ENCODE results near the gene ASZ1.

ASZ1 gene

DNA sequence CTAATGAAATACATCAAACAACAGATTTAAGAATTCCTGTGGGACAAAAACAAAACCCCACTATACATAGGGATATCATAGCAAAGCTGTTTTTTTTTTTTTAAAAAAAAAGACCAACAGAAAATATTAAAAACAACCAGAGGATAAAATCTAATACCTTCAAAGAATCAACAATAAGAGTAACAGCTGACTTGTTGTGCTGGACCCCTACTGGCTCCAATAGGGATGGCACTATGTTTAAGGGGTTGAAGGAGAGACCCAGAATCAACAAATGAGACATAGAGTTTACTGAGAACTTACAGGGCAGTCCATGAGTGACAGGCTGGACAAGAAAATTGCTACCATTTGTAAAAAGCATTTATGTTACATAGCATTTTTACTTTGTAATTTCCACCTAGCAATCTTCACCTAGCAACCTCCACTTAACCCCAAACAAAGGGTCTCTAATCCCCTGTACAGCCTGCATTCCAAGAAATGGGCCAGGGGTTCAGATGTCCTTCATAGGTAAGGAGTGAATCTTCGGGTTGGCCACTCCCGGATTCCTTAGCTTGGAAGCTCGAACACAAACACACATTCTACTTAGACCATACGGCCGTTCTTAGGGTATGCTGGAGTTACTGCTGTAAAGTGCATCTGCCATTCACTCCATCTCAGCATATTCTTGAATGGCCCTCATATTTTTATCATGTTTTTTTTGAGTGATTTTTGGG lies 25.8 kb downstream of the ASZ1 start:
- DNase-seq: no peak

DNA sequence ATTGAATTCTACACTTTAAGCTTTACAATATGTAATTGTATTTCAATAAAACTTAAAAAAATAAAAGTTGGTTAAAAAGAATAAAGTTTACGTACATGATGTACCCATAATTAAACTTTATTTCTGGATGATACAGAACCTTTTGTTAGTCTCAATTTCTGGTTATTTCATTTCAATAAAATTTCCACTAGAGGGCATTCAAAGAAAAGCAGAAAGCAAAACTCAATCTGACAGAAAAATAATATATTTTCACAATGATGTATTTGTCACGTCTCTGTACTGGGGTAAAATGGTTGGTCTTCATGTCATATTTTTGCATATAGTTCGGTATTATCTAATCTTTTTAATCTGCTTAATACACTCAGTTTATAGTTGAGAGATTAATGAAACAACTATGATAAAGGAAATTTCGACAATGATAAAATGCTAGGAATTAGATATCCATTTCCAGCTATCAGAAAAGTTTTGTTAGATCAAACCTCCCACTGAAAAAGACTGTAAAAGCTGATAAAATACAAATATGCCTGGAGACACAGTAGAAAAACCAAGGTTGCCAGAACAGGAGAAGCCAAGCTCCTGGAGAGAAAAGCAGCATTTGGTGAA lies 27.4 kb downstream of the ASZ1 start:
- no peak for DNase-seq

DNA sequence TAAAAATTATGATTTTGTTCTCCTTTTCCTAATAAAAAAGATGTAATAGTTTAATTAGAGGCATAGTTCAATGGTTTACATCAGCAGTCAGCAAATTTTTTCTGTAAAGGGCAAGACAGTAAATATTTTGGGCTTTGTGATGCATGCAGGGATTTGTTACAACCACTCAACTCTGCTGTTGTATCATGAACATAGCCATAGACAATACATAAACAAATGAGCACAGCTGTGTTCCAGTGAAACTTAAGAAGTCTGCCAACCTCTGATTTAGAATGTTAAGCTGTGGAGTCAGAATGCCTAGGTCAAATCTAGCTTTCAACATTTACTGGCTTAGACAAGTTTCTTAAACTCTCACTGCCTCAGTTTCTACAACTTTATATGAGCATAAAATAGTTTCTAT lies 31.6 kb downstream of the ASZ1 start:
- DNase-seq: no peak

DNA sequence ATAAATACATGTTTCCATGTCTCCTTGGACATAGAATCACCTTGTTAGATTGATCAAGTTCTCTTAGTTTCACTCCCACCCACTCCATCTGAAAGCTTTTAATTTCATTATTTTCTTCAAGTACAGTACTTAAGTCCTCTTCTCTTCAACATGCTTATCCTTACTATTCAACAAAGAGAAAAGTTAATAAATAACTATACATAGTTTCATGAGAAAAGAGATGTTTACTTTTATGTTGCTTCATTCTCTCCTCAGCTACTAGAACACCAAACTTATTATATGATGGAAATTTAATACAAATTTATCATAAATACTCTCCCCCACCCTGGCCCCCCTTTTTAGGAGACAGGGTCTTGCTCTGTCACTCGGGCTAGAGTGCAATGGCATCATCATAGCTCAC lies 33.5 kb downstream of the ASZ1 start:
- no peak for DNase-seq

DNA sequence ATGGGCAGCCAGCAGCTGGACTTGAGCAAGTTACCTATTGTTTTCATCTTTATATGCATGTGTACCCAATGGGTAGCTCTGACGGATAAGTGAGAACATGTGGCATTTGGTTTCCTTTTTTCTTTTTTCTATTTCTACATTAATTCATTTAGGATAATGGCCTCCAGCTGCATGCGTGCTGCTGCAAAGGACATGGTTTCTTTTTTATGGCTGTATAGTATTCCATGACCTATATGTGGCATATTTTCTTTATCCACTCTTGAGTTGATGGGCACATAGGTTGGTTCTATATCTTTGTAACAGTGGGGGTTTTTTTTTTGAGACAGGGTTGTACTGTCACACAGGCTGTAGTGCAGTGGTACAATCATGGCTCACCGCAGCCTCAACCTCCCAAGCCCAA lies 37.4 kb downstream of the ASZ1 start:
- no peak for DNase-seq

DNA sequence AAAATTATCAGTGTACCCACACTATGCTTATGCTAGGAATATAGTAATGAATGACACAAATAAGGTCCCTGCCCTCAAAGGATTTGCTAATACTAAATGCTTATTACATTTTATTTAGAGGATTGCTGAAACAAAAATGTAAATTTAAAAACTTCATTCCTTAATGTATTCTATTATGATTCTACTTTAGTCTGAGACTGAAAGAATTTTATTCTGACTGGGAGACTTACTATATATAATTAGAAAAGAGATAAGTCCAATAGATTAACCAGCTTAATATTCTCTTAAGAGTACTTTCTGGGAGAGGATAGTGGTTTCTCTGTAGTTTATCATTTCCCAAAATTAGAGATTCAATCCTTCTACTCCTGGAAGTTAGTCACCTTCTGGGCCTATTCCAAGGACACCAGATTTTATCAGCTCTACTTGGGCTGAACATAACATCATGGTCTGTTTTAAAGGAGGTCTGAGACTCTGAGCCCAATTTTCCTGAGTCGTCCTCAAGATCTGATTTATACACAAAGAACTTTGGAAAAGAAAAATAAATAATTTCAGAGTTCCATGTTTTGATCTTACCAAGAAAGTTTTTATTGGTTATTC lies 41.1 kb downstream of the ASZ1 start:
- no peak for DNase-seq

DNA sequence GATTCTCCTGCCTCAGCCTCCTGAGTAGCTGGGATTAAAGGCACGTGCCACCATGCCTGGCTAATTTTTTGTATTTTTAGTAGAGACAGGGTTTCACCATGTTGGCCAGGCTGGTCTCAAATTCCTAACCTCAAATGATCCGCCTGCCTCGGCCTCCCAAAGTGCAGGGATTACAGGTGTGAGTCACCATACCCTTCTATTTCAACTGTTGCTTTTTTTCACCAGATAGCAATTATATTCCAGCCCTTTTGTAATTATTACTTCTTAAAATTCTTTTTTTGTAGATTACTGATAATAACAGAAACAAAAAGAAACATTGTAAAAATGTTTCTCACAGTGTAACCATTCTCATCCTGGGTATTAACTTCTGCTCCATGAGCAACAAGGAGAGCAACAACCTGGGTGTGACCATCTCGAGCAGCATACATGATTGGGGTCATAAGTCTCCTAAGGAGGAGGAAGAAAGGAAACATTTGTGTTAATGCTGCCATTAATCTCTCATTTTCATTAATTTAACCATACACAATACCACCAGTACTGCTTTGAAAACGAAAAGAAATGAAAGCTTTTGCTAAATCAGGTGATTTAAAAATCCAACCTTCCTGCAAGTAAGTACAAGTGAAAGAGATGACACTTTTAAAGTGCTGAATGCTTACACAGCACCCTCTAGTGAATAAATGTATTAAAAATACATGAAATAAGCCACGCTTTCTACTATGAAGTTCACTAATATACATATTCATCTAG lies 41.8 kb downstream of the ASZ1 start:
- no peak for DNase-seq

DNA sequence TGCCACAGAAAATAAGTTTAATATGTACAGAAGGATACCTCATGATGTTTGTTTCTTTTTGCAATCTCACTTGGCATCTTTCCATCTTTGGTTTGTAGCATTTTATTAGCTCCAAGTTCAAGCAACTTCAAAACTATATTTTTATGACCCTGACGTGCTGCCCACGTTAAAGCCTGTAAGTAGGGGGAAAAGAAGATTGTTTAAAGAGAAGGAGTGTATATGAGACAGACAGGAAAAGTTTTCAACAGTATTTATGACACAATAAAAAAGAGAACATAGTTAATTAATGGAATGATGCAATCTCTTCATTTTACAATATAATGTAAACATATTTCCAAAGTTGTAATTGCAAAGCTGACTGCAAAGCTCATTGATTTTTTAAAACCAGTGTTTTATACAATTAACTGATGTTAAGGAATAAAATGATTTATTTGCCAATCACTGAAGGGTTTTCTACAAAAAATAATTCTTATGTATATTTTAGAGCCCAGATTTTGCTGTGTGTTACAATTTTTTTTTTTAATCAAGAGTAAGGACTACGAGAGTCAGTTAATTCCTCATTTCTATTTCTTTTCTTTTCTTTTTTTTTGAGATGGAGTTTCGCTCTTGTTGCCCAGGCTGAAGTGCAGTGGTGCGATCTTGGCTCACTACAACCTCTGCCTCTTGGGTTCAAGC lies 42.5 kb downstream of the ASZ1 start:
- DNase-seq: no peak

DNA sequence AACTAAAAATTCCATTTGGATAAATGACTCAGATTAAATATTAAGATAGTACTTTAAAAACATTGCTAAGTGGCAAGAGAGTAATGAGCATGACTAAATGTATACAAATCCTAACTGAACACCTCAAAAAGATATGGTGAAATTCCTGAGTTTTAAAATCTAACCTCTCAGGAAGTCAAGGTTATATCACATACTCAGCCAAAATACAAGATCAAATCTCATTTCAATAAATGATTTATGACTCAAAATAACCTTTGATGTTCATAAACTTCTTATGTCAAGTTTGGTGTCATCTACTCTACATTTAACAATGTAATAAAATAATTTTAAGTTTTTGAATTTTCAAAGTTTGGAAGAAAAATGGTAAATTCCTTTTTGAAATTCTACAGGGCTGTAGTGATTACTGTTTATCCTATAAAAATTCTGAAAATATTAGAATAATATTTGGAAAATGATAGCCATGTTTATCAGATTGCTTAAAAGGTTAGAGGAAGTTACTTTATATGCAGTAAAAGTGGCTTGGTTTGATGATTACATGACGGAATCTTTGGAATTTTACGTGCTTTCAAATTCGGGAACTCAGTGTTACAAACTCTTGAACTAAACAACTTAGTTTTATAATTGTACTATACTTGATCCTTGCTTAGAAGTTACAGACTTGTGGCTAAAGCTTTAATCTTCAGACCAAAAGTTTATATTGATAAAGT lies 43.7 kb downstream of the ASZ1 start:
- no peak for DNase-seq

DNA sequence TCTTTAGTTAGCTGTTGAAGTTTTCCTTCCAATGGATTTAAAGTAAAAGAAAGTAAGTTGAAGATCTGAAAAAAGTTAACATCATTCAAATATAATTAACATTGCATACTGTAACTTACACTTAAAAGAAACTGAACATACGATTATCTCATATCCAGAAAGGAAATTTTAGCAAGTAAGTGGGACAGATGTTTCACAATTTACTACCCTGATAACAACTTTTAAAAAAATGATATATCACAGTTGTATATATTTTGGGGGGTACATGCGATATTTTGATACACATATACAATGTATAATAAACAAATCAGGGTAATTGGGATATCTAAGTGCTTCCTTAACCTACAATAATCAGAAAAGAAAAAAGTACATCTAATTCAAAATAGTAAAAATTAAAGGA lies 44.2 kb downstream of the ASZ1 start:
- DNase-seq: no peak

DNA sequence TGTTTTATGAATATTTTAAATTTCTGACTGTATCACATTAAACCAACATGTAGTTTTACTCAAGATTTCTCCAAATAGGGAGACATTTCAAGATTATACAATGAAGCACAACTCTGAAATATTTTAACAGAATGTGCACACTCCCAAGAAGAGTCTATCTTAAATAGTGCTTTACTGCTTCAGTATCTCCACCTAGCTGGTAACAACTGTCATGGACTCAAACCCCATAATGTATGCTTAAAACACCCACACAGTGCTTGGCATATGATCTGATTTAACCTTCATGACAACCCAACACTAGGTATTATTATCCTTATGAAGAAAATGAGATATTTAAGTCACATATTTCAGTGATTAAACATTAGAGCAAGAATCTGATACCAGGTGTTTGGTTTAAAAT lies 45.9 kb downstream of the ASZ1 start:
- no peak for DNase-seq

DNA sequence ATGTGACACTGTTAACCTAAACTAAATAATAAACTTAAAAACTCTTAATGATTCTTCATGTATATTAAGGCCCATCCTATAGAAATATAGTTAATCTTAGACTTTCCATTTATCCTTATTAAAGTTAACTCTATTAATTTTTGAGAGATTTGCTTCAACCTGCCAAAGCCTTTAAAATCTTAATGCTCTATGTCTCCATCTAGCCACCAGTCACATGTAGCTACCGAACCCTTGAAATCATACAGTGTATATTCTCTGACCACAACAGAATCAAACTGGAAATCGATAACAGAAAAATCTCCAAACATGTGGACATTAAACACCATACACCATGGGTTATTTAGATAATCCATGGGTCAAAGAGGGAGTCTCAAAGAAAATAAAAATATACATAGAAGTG lies 51.9 kb downstream of the ASZ1 start:
- DNase-seq: no peak

DNA sequence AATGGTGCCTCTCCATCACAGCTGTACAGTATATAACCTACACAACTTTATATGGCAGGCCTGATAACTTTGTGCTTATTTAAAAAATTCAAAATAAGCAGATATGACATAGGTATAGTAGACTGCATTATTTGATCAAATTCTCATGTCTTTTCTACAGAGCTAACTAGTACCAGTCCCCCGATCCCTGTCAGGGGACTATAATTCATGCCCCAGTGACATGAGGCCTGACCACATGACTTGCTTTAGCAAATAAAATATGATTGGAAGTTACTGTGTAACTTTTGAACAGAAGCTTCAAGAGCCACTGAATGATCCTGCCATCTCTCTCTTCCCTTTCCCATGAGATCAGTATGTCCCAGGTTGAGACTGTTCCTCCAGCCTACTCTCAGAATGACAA lies 55.2 kb downstream of the ASZ1 start:
- DNase-seq: no peak

DNA sequence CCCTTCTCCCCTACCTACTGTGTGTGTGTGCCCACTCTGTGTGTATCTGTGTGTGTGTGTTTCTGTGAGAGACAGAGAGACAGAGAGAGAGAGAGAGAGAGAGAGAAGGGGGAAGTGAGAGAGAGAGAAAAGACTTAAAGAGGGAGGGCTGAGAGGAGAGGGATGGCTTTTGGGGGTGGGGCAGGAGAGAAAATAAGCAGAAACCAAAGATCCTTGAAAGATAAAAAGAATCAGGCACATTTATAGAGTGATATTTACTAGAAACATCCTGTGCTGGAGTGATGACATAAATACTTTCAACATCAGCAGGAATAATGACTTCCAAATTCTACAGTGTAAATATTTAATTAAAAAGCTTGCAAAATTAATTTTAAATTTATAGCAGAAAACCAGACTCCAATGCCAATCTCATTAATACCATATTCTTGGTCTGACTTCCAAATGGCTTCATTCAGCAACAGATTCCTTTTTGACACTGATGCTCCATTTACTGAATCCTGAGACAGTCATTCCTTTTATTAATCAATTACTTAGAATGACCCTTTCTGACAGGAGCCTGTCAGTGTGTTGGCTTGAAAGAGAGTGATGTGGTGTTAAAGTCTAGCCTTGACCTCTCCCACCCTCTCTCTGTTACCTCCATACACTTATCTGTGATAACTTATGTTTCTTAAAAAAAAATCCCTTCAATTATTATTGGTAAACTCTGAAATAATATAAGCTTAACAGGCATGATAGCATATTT lies 62.8 kb downstream of the ASZ1 start:
- DNase-seq: no peak

DNA sequence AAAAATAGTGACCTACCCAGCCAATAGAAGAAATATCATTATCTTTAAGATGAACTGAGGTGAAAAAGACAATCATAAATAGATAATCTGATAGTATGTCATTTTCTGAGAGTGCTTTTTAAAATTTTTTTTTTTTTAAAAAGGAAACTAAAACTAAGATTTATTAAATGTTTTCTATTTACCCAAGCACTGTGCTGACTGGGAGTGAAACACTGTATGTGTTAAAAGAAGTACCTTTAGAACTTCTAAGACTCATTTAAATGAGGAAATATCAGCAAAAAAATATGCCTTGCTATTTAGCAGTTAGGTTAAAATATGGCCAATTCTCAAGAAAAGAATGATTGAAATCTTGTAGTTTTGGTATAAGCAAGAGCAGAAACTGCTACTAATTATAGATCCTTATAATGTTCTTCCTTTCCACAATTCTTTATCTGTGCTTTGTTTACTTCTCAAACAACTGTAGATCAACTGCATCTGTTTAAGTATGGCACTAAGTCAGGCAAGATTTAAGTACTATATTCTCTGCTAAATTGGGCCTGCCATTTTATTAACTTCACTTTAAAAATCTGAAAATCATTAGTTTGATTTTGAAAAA lies 64.9 kb downstream of the ASZ1 start:
- no peak for DNase-seq

DNA sequence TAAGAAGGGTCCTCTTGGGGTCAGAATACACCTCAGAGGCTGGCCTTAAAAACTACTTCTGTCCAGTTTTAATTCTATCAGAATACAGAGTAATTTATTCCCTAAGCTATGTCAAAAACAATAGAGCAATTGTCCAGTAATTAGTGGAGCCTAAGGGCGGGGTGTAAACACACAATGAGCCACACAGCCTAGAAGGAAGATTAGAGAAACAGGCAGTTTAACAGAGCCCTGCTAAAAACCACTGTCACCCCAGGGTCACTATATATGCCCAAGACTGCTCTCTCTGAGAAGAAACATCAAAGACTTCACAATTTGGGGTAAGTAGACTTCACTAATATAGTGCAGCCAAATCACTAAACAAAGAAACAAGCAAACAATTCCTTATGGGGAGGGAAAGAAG lies 77.3 kb downstream of the ASZ1 start:
- no peak for DNase-seq

DNA sequence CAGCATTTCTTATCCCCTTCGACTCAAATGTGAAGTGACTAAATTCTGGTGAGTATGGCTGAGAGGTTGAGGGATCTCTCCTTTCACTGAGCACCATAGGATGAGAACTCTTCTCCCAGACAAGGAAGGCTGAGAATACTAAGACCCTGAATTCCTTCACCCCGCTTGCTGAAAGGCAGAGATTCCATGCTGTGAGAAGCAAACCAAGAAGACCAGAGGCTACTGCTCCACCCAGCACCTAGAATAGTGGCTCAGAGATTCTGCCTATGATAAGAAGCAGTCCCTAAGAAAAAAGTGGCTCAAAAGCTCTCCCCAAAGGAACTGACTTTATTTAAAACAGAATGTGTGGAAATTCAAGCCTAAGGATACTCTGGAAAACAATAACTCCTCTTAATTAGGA lies 77.7 kb downstream of the ASZ1 start:
- no peak for DNase-seq

DNA sequence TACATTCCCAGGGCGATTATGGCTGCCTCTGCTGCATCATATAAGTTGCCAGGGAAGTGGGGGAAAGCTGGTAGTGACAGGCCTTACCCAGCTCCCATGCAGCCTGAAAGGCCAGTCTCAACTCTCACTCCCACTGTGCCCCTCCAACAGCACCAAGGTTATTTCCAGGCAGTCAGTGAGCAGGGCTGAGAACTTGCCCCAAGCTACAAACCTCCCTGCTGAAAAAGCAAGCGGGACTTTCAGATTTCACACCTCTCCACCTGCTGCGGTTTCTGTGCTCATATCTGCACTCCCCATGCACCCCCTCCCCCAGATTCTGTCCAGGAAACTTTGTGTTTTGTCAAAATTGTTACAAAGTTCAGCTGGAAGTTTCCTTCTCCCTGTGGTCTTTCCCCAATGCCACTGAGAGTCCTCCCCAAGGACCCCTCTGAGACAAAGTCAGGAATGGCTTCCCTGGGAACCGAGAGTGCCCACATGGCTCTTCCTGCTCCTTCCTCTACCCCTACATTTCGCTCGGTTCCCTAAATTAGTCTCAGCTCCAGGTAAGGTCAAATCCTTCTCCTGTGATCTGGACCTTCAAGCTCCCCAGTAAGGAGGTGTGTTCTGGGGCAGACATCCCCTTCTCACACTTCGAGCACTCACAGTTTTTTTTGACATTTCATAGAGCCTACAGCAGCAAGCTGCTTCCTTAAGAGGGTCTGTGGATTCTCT lies 79.2 kb downstream of the ASZ1 start:
- DNase-seq: no peak

DNA sequence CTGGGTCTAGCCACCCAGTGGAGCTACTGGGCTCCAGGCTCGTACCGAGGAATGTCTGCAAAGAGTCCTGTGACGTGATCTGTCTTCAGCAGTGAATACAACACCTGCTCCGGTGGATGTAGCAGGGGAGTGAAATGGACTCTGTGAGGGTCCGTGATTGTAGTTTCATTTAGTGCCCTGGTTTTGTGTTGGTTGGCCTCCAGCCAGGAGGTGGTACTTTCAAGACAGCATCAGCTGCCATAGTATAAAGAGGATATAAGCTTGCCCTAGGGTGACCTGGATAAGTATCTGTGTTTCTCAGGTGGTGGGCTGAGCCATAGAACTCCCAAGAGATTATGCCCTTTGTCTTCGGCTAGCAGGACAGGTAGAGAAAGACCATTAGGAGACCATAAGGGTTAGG lies 79.8 kb downstream of the ASZ1 start:
- DNase-seq: no peak

DNA sequence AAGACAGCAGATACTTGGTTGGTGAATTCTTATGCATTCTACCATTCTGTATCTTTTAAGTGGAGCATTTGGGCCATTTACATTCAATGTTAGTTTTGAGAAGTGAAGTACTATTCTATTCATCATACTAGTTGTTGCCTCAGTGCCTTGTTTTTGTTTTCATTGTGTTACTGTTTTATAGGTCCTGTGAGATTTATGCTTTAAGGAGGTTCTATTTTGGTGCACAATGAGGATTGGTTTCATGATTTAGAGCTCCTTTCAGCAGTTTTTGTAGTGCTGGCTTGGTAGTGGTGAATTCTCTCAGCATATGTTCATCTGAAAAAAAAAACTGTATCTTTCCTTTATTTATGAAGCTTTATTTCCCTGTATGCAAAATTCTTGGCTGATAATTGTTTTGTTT lies 81.1 kb downstream of the ASZ1 start:
- DNase-seq: no peak

DNA sequence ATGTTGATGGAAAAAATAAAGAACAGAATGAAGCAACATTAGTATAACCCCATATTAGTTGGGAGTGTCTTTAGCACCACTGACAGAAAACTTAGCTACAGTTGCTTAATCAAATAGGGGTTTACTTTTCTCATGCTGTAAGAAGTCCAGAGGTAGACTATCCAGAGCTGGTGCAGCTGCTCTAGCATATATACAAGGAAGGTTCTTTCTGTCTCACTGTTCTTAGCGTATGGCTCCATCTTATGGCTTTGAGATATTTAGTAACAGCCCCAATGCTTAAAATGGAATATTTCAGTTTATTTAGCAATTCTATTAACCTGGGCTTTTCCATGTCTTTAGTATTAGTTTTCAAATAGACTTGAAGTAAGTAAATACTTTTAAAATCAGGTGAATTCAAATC lies 89.3 kb downstream of the ASZ1 start:
- no peak for DNase-seq
